Esophagus muscularis mucosa (tissue), 4 donors: Measurements from ENCODE around the gene CORO7. TPM values are rescaled to one million over a fixed set of nuclear protein-coding genes. Genes with fewer than 3 reads are reported as not detected.

Source experiments
- DNase-seq: peaks from one replicate; pipeline ENCODE4 v3.0.0-alpha.2; 2017; ENCODE audit errors: extremely low spot score
- H3K27ac ChIP-seq, 4 donors: fragments of 200-600 bp; sonication (generic); replicated peaks in 1 of 4; 1 replicate in 3 of 4; 2 replicates in 1 of 4; pipeline ENCODE4 v1.5.1; 2016 to 2019; ENCODE audit warnings: mild to moderate bottlenecking in 1 of 4
- H3K27me3 ChIP-seq, 4 donors: fragments of 200-600 bp; sonication (generic); one replicate each; pipeline versions ENCODE4 v1.5.1 to v1.6.0; 2016 to 2019
- H3K36me3 ChIP-seq, 4 donors: fragments of 200-600 bp; sonication (generic); one replicate each; pipeline ENCODE4 v1.5.1; 2016 to 2019
- H3K4me1 ChIP-seq, 4 donors: fragments of 200-600 bp; sonication (generic); one replicate each; pipeline ENCODE4 v1.5.1; 2016 to 2019
- H3K4me3 ChIP-seq, 4 donors: fragments of 200-600 bp; sonication (generic); 1 replicate in 2 of 4; 2 replicates in 2 of 4; pipeline ENCODE4 v1.5.1; 2016 to 2019; ENCODE audit warnings: mild to moderate bottlenecking in 4 of 4, moderate library complexity in 1 of 4
- H3K9me3 ChIP-seq, 4 donors: fragments of 200-600 bp; sonication (generic); 1 replicate in 3 of 4; 2 replicates in 1 of 4; pipeline ENCODE4 v1.5.1; 2016 to 2019
- EP300 ChIP-seq: sonication (generic); formaldehyde crosslinking; IDR thresholded peaks from one replicate; pipeline ENCODE4 v1.6.1; 2017; ENCODE audit warnings: antibody characterized with exemption
- POLR2A ChIP-seq: fragments of 450-650 bp; IDR thresholded peaks from one replicate; pipeline ENCODE4 v1.6.1; 2017; ENCODE audit warnings: antibody characterized with exemption, moderate library complexity, mild to moderate bottlenecking, low read depth
- POLR2AphosphoS5 ChIP-seq, 2 donors: sonication (generic); formaldehyde crosslinking; IDR thresholded peaks; one replicate each; pipeline ENCODE4 v1.6.1; 2017; ENCODE audit warnings: antibody characterized with exemption in 2 of 2
- WGBS: methylation state at CpG from one replicate; pipeline ENCODE4 v1.1.5; 2018; 5-methylcytosine and 5-hydroxymethylcytosine counted together
- intact Hi-C: fragments of 100-400 bp; cut with DNase I; formaldehyde crosslinking; loops from one replicate; pipeline ENCODE4 v1.15.1; 2023
- total RNA-seq, 4 donors: library from RNA; depleted of rRNA; stranded (reverse); fragments of >200 nt; gene quantifications; one replicate each; pipeline versions ENCODE4 v1.1.0 to v1.2.1, GENCODE V29; 2016
- TF ChIP-seq, protein P1 (sequence below), 3 experiments: fragments of 200-600 bp in 2 of 3; fragments of 450-650 bp in 1 of 3; sonication (generic) in 2 of 3; IDR thresholded peaks; one replicate each; pipeline ENCODE4 v1.5.1; 2017 to 2019; ENCODE audit warnings: antibody characterized with exemption in 3 of 3, mild to moderate bottlenecking in 2 of 3, moderate library complexity in 1 of 3

CORO7 gene
- total RNA-seq, 4 donors from 2014 or later: 11.6 to 24.6 (median 21.3) TPM

DNA sequence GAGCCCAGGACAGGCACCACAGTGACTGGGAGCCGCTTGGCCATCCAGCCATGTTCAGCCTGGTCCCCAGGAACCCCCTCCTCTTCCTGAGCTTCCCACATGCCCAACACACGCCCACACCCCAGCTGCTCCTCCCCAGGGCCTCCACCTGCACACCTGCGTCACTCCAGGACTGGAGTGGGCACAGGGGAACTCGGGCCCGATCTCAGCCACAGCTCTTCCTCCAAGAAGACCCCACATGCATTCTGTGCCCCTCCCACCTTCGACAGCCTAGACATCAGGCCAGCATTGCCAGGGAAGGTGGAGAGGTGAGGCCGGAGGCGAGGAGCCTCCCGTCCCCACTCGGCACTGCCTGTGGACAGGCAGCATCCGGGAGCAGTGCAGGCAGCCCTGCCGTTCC, 50.8 kb downstream of the CORO7 start:
- no peaks in the 10 kb centered on the region for H3K27me3 ChIP-seq
- 100% methylated on average over 6 of the region's 12 CpGs for WGBS
- no peak for DNase-seq
- H3K36me3 ChIP-seq: peaks cover 14 to 56% (median 50%) of the 10 kb centered on the region in 4 donors
- H3K27ac ChIP-seq: no peak overlapping the region
- H3K4me1 ChIP-seq: peaks cover 0 to 15% (median 12%) of the 10 kb centered on the region in 4 donors
- no peak for TF ChIP-seq POLR2AphosphoS5 (IDR thresholded peaks at IDR 0.05)
- TF ChIP-seq, protein P1, sequence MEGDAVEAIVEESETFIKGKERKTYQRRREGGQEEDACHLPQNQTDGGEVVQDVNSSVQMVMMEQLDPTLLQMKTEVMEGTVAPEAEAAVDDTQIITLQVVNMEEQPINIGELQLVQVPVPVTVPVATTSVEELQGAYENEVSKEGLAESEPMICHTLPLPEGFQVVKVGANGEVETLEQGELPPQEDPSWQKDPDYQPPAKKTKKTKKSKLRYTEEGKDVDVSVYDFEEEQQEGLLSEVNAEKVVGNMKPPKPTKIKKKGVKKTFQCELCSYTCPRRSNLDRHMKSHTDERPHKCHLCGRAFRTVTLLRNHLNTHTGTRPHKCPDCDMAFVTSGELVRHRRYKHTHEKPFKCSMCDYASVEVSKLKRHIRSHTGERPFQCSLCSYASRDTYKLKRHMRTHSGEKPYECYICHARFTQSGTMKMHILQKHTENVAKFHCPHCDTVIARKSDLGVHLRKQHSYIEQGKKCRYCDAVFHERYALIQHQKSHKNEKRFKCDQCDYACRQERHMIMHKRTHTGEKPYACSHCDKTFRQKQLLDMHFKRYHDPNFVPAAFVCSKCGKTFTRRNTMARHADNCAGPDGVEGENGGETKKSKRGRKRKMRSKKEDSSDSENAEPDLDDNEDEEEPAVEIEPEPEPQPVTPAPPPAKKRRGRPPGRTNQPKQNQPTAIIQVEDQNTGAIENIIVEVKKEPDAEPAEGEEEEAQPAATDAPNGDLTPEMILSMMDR (IDR thresholded peaks at IDR 0.05): no peak
- H3K9me3 ChIP-seq: no peaks in the 10 kb centered on the region
- no peak overlapping the region for H3K4me3 ChIP-seq
- intact Hi-C loops: no loop called here

DNA sequence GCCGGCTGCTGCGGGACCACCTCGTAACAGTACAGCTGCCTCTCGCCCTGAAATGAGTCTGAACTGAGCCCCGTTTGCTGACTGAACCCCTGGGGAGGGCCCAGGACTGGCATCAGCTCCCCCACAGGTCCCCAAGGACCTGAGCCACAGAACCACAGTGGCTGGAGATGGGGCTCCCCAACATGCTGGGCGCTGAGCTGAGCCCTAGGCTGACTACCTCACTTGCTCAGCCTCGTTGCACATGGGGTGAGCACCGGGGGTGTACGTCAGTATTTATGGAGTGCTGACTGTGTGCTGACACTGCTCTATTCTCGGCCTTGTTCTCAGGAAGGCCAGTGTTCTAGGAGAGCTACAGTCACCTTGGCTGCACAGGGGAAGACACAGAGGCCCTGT, 51.4 kb downstream of the CORO7 start:
- Histone ChIP-seq H3K4me3 (no peak overlapping the region), H3K36me3 (peaks cover 14 to 62% (median 55%) of the 10 kb centered on the region in 4 donors)
- WGBS: no CpG with 5 or more reads among the region's 10 CpGs

DNA sequence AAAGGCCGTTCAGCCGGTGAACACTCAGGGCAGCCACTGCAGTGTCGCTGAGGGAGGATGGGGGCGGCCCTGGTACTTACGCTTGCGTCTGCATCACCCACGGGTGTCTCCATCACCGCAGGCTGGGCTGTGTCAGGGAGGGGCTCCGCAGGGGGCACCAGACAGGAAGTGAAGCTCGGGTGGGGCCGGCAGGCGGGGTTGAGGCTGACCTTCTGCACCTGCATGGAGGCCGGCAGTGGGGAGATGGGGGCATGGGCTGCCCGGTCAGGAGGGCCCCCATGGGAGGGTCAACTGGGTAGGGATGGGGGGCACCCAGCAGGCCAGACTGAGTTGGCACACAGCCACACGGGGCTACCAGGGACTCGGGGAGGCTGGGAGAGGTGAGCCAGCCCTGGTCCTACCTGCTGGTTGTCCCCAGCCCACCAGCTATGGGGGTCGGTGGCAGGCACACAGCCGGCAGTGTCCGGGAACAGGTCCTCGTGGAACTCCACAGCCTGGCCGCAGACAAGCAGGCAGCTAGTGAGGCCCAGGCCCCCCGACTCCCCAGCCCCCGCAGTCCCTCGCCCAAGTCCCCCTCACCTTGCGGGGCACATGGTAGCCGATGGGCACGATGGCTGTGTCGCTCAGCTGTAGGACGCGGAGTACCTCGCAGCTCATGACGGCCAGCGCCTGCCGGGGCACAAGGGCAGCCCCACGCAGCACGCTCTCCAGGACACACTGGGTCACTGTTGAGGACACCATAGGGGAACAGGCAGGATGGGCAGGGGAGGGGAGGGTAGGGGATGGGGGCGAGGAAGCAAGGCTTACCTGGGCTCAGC, 52.0 kb downstream of the CORO7 start:
- TF ChIP-seq POLR2A: no peak
- TF ChIP-seq, protein P1 (IDR thresholded peaks at IDR 0.05): no peak
- TF ChIP-seq EP300: no peak
- TF ChIP-seq POLR2AphosphoS5 (IDR thresholded peaks at IDR 0.05): no peak
- no peak for DNase-seq
- WGBS: 88% methylated on average over 24 of the region's 37 CpGs
- Histone ChIP-seq H3K27ac (no peak overlapping the region), H3K36me3 (peaks cover 14 to 66% (median 55%) of the 10 kb centered on the region in 4 donors), H3K4me1 (peaks cover 0 to 5% (median under 1%) of the 10 kb centered on the region in 4 donors), H3K9me3 (no peaks in the 10 kb centered on the region), H3K4me3 (no peak overlapping the region), H3K27me3 (no peaks in the 10 kb centered on the region)
- intact Hi-C loops: no loop called here

More for the DNA sequence above, 51.4 kb downstream of the CORO7 start:
- TF ChIP-seq EP300 (no peak), POLR2AphosphoS5 (IDR thresholded peaks at IDR 0.05) (no peak), POLR2A (no peak)
- TF ChIP-seq, protein P1 (IDR thresholded peaks at IDR 0.05): no peak
- no peak for DNase-seq
- H3K27me3 ChIP-seq: no peaks in the 10 kb centered on the region
- no peak overlapping the region for H3K27ac ChIP-seq
- no peaks in the 10 kb centered on the region for H3K9me3 ChIP-seq
- intact Hi-C loops: no loop called here
- peaks cover 0 to 9% (median 6%) of the 10 kb centered on the region in 4 donors for H3K4me1 ChIP-seq

DNA sequence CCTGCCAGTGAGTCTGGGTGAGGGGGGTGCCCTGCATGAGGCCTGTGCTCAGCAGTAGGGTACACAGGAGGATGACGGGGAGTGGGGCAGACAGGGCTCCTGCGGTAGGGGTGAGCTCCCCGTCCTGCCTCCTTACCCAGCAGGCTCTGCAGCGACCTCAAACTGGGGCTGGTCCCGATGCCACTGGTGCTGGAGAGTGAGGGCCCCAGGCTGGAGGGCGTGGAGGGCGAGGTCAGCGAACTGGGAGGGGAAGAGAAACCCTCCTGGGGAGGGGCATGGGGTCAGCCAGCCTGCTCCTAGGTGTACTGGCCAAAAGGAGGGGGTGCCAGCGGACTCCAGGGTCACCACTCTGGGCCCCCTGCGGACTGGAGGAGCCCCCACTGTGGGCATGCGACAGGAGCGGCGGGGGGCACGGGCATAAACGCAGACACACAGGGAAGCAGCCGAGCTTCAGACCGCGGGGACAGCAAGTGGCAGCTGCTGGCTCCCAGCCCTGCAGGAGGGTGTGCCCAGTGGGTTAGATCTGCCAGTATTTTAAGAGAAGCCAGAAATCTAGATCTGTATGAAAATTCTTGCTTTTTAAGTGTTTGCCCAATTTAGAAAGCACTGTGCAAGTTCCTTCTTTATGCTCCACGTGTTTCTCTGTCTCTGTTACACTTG, 53.8 kb downstream of the CORO7 start:
- TF ChIP-seq POLR2A: no peak
- TF ChIP-seq, protein P1 (IDR thresholded peaks at IDR 0.05): no peak
- no peak for TF ChIP-seq EP300
- TF ChIP-seq POLR2AphosphoS5 (IDR thresholded peaks at IDR 0.05): no peak
- H3K36me3 ChIP-seq: peaks cover 19 to 77% (median 63%) of the 10 kb centered on the region in 4 donors
- intact Hi-C loops: no loop called here
- 94% methylated on average over 19 of the region's 19 CpGs for WGBS
- DNase-seq: no peak
- H3K27ac ChIP-seq: no peak overlapping the region
- no peaks in the 10 kb centered on the region for H3K9me3 ChIP-seq
- no peak overlapping the region for H3K4me3 ChIP-seq
- H3K27me3 ChIP-seq: no peaks in the 10 kb centered on the region
- peaks cover 0 to 7% (median 3%) of the 10 kb centered on the region in 4 donors for H3K4me1 ChIP-seq
